GM18909 (cell line): ENCODE measurements around the gene RPS6KB2.

Source experiments
- ATAC-seq: cut with Tn5 transposase; IDR thresholded peaks from one replicate; pipeline ENCODE4 v1.9.1; 2021; ENCODE audit warnings: mild to moderate bottlenecking; ENCODE audit not compliant: unreplicated experiment, poor library complexity

The RPS6KB2 gene

DNA sequence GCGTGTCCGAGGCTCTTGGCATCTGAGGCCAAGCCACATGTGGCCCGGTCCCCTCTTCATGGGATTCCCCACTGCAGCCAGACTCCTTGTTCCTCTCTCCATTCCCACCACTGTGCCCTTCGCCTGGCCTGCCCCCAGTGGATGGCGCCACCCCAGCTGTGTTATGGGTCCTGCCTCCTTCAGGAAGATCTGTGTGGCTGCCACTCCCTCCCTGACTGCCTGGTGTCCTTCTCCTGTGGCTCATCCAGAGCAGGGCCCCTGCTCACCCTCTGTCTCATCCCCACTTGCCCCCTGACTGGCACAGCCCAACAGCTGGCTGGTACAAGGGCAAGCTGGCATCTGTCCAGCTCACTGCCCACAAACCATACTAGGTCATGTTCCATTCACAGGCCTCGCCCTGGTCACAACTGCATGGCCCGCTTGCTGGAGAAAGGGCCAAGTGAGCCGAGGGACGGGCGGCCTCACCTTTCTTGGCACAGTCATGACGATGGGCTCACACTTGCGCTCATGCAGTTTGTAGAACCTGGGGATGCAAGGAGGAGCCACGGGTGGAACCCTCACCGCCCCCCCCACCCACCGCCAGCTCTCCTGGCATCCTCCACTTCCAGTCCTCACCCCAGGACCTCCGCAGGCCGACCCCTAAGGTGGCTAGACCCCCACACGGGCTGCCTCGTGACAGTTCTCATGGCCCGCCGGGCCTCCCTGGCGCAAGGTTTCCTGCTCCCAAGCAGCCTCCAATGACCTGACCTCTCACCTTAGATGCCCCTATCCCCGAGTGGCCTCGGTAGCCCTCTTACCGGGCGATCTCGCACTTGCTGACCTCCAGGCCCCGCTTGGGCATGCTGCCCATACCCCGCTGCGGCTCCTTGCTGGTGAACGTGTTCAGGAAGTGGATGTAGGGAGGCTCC, 11.3 kb downstream of the RPS6KB2 start:
- ATAC-seq: no peak

DNA sequence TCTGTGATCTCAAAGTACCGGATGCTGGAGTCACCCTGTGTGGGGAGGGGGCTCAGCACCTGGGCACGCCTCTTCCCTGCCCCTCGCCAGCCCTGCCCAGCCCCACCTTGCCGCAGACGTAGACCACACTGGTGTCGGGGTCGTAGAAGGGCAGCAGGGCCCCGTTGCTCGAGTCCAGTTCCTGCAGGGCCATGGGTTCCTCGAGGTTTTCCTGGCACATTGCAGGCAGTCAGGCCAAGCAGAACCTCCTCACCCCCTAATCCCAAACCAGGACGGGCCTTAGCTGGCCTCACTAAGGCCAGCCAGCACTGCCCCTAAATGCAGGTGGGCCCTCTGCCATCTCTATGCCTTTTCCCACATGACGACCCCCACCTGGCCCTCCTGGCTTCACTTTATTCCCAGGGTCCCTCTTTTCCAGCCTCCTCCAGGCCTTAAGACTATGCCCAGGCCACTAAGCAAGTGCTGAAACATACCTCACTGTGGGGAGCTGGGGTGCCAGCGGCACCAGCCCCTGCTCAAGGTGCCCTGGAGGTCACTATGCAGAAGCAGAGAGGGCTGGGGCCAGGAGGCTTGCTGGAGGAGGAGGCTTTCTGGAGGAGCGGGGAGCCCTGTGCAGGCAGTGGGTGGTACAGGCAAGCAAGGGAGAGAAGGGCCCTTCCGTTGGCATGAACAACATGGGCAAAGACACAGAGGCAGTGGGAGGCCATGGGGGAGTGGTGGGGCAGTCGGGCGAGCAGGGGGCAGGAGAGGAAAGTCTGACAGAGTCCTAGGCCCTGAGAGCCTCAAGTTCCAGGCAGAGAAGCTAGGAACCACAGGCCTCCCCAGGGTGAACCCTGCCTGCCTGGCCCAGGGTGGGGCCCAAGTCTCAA, 12.2 kb downstream of the RPS6KB2 start:
- ATAC-seq: no peak

DNA sequence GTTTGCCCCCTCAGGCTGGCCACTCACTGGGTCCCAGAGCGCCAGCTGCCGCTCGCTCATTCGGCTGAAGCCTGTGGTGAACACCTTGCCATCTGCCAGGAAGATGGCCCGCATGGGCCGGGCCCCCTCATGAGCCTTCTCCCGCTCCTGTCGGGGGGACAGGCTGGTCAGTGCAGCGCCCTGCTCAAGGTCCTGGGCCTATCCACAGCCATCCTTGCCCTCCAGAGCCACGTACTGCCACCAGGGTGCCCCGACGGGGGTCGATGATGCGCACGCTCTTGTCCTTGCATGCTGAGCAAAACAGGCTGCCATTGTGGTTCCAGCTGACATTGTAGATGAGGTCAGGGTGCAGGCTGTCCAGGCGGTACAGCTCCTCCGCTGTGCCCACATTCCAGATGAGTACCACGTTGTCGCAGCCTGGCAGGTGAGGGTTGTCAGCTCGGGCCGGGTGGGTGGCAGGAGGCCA, 12.8 kb downstream of the RPS6KB2 start:
- ATAC-seq: no peak

DNA sequence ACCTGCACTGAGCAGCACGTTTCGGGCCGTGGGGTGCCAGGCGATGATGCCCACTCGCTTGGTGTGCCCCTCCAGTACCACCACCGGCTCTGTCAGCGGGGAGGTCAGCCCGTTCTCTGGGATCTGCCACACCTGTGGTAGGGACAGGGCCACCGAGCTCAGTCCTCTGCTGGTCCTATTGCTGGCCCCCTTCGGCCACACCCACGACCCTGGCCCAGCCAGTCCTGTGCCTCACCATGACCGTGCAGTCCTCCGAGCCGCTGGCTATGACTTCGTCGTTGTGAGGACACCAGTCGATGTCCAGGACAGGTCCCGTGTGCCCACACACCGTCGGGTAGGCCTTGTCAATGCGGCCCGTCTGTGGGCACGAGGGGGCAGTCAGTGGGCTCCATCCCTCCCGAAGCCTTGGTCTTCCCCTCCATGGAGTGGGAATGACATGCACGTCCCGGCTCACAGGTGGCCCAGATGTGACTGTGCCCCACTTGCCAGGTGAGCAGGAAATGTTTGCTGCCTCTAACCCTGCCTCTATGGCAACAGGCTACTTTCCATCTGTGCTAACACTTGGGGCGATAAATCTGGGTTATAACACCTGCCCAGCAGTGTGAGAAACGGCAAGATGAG, 13.5 kb downstream of the RPS6KB2 start:
- no peak for ATAC-seq

DNA sequence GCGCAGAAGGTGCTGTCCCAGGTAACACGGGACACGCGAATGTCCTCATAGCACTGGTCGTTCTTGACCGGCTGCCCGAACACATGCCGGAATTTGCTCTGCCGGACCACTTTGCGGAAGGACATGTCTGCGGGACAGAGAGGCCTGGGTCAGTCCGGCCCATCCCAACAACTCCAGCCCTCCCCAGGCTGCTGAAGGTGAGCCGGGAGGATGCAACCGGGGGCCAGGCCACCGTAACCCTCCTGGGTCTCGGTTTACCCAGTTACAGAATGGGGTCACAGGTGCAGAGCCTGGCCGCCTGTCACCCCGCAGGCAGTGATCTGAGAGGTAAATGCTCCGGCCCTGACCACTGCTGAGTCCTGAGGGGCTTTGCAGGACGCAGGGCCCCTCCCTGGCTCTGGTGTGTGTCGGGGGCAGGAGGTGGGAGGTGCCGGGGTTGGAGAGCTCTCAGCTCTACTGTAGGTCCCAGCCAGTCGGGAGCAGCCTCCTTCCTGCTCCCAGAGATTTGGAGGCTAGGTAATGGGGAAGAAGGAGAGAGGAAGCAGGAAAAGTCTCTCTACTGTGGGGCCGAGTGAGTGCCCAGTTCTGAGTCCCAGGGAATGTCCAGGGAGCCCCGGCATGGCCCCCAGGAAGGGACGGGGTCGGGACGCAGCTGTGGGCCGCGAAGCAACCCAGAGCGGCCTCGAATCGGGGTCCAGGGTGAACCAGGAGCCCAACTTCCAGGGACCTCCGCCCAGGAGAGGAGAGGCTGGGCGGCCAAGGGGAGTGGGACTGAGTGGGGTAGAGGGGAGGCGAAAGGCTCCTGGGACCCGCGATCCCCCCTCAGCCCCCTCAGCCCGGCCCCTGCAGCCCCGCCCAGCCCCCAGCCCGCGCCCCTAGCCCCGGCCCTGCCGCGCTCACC, 14.5 kb downstream of the RPS6KB2 start:
- ATAC-seq: no peak

DNA sequence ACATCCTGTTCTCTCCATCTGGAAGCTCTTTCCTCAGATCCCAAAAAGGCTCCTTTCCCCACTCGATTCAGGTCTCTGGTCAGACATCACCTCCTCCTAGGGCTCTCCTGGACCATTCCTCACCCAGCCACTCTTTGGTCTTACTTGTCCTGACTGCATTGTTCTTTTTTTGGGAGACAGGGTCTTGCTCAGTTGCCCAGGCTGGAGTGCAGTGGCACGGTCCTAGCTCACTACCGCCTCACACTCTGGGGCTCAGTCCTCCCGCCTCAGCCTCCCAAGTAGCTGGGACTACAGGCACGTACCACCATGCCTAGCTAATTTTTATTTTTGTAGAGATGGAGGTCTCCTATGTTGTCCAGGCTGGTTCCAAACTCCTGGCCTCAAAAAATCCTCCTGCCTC, 17.2 kb downstream of the RPS6KB2 start:
- no peak for ATAC-seq

DNA sequence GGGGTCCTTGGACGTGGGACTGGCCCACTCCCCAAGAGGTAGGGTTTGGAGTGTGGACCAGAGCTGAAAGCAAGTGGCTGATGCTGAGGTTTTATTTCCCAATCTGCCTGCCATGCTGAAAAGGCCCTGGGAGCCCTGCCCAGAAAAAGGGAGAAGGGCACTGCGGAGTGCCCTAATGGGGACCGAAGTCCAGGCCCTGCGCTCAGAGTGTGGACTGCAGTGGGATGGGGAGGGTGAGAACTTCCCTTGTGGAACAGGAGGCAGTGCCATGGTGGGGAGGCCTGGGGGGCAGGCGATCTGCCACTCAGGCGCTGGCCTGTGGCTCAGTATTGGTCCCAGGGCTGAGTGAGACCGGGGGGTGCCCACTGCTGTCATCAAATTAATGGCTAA, 19.9 kb downstream of the RPS6KB2 start:
- no peak for ATAC-seq

DNA sequence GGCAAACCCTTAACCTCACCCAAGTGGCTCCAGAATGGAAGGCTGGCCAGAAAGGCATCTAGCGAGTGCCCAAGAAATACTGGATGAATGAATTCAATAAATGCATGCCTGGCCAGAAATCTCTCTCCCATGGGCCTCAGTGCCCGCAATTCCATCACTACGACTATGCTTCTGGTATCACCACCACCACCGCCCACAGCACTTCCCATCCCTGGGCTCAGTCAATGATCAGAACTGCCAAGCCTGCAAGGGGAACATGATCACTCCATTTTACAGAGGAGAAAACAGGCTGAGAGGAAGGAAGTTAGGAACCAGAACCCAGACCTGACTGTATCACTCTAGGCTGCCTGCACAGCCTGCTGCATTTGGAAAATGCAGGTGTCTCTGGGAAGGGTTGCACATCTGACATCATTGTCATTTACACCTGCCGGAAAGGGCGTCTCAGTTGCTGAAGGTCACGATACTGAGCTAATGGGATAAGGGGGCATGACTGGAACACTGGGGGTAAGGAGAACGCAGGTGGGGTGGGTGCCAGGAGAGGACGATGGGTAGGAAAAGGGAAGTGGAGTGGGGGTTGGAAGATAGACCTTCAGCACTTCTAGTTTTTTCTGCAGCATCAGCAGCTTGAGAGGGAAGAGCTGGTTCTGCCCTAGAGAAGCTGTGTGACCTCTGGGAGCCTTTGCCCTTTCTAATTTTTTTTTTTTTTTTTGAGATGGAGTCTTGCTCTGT, 21.0 kb downstream of the RPS6KB2 start:
- ATAC-seq: no peak

DNA sequence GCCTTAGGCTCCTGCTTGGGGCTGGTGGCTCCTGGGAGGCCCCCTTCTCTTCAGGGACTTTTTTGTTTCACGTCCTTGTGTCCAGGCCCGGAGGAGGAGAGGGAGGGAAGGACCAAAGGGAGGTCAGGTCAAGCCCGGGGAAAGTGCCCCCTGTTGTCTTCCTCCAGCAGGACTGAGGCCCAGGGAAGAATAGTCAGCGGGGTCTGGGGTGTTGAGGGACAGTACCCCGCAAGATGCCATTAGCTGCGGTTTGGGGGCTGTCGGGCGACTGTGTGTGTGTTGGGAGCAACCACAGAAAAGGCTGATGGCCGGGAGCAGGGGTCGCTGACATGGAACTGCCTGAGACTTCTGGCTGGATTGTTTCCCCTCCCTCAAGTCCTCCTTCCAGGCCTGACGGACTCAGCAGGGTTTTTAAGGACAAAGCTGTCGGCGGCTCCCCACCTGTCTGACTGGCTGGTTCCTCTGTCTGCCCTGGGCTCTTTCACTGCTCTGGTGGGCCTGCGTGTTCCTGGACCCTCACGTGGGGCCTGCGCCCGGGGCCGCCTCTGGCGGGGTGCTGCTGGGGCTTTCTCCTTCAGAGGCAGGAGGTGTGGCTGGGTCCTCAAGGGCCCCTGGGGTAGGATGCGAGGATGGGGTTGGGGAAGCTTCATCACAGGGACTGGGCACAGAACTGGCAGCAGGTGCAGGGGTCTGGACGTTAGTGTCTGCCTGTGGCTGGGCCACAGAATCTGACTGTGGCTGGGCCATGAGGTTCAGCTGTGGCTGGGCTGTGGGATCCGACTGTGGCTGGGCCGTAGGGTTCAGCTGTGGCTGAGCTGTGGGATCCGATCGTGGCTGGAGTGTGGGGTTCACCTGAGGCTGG, 22.7 kb downstream of the RPS6KB2 start:
- no peak for ATAC-seq

DNA sequence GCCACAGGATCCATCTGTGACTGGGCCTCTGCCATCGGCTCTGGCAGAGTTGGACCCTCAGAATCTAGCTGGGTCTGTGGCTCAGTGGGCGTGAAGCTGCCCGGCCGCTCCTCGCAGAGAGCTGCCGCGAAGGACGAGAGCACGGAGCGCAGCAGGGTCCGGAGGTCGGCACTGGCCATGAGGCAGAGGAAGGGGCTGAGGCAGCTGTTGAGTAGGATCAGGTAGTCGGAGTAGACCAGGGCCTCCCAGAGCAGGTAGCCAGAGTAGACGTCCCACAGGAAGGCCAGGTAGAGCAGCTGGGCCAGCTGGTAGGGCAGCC, 23.3 kb downstream of the RPS6KB2 start:
- no peak for ATAC-seq

DNA sequence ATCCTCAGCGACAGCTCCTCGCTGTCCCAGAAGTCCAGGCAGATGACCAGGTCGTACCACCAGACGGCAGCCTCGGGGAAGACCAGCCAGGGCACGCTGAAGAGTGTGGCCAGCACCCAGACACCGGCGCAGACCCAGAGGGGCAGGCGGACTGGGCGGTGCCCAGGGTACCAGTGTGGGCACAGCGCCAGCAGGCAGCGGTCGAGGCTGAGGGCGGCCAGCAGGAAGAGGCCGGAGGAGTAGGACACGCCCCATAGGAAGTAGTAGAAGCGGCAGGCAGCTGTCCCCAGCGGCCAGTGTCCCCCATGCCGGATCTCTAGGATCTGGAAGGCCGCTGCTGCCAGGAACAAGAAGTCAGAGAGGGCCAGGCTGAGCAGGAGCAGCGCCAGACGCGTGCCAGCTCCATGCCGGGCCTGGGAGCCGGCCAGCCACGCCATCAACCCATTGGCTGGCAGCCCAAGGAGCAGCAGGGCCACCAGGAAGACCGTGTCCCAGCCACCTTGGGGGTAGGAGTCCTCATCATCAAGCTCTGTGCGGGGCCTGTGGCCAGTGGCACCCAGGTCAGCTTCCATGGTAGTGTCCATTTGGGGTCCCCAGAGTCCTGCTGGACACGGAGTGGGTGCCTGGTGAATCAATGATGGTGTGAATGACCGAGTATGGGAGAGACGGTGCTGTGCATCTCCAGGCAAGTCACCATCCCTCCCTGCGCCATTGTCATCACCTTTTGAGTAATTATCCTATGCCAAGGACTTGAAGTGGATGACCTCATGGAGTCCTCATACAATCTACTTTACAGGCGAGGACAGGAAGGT, 24.1 kb downstream of the RPS6KB2 start, which contains the start of gene GPR152:
TSS of gene GPR152 (minus strand) at position 589 of the 812 bp plus-strand sequence. CDS start at position 584, 5 bp downstream.
- ATAC-seq: no peak

DNA sequence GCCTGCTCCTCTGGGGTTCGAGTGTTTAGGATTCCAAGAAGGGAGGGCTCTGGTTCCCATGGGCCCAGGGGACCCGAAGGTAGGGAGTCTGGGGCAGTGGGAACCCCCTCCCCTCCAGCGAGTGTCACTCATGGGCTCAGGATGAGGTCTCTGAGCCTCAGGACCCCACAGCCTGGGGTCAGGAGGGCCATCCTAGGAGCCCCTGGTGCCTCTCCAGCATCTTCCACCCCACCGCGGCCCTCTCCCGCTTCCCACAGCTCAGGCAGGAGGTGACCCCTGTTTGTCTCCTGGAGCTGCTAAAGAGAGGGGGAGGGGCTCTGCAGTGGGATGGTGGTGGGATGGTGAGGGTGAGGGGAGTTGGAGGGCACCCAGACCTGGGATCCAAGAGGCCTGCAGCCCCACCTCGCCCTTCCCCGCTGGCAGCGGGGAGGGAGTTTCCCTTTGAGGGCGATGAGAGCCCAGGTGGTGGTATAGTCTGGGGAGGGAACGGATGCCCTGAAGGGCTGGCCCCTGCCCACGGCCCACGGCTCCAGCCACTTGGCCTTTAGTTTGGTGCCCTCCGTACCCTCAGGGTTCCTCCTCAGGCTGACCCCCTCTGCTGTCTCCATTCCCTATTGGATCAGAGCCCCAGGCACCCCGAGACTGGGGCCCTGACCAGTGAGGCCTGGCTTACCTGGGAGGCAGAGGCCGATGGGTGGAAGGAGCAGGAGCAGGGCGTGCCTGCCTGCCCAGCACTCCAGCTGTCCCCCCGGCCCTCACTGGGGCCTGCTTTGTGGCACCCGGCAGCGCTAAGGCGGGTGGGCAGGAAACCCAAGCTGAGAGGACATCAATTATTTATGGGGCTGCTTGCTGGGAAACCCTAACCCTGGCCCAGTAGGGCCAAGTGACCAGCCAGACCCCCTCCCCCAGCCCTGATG, 25.8 kb downstream of the RPS6KB2 start:
- ATAC-seq: no peak

DNA sequence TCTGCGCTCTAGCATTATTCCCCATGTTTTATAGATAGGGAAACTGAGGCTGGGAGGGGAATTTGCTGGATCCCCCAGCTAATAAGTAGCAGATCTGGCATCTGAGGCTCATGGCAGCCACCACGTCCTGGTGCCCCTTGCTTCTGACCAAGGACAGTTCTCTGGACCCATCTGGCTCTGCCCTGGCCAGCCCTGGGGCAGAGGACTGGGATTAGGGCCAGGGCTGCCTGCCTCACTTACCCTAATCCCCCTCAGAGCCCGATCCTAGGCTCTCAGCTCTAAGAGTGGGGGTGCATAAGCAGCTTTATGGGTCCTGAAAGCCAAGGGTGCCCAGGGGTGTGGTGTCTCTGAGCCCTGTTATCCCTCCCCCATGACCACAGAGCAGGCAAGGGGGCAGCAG, 26.8 kb downstream of the RPS6KB2 start, which contains the start of gene CABP4:
TSS of gene CABP4 (plus strand) at position 301 of the 400 bp plus-strand sequence. CDS start at position 371, 70 bp downstream.
- no peak for ATAC-seq

DNA sequence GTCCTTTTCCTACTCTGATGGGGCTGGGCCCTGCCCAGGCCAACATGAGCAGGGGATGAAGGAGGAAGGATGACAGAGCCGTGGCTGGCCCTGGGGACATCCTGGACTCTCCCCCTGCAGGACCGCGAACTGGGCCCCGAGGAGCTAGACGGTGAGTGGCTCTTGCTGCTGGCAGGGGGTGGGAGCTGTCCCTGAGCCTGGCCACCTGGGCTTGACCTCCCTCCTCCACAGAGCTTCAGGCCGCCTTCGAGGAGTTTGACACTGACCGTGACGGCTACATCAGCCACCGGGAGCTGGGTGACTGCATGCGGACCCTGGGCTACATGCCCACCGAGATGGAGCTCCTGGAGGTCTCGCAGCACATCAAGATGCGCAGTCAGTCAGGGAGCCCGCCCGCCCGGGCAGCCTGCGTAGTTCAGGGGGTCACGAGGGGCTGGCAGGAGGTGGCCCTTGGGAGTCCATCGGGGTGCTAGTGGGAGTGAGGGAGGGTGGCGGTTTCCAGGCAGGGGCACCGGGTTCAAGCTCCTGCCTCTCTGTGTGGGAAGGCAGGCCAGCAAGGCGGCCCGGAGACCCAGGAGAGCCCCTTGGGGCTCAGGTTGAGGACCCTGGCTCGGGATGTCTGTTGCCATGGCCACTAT, 27.9 kb downstream of the RPS6KB2 start:
- ATAC-seq: no peak

DNA sequence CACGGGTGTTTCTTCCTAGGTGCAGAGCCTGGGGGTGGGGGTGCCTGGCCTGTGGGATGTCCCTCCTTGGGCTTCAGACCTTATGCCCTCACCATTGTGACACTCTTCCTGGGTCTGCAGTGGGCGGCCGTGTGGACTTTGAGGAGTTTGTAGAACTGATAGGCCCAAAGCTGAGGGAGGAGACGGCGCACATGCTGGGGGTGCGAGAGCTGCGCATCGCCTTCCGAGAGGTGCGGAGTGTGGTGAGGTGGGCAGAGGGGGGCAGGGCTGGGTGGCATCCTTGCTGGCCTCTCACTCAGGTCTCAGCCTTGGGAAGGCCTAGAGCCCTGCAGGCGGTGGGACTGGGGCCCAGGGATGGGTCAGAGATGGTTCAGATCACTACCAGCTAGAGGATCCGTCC, 29.2 kb downstream of the RPS6KB2 start:
- ATAC-seq: no peak

DNA sequence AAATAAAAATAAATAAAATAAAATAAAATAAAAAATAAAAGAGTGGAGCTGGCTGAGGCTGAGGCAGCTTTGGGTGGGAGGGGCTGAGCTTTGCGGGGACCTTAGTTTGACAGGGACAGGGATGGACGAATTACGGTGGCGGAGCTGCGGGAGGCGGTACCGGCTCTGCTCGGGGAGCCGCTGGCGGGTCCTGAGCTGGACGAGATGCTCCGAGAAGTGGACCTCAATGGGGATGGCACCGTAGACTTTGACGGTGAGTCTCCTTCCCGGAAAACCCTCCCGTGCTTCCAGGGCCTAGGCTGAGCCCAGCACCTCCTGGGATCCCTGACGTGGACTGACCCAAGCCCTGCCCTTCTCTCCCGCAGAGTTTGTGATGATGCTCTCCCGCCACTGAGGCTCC, 30.0 kb downstream of the RPS6KB2 start:
- ATAC-seq: no peak
